ENCODE results near the gene DENND5A. TPM values are rescaled to one million over a fixed set of nuclear protein-coding genes. Genes with fewer than 3 reads are reported as not detected.
A peak's percentile ranks its signal among the peaks of the same experiment; 100 is the strongest.

DENND5A gene
- total and polyA plus RNA-seq, 2 of the 8 experiments (the other 6 are each of a cell fraction or from before 2014, with no cell fraction given): 65.7 to 139 TPM

GRCh38 chr11:9264316-9265210 lies 587 bp downstream of the DENND5A start (continued):
- TF ChIP-seq TBP (IDR thresholded peaks at IDR 0.05; ENCODE audit: low read depth, low read length) (no peak), MAFK (IDR thresholded peaks at IDR 0.05; ENCODE audit: low read depth, low read length) (no peak), ASH2L (IDR thresholded peaks at IDR 0.05; ENCODE audit: low read length) (peak; percentile 66), GABPA (IDR thresholded peaks at IDR 0.05; ENCODE audit: borderline replicate concordance, insufficient read depth, low read length) (no peak), CTBP2 (IDR thresholded peaks at IDR 0.05; ENCODE audit: borderline replicate concordance, insufficient read depth, insufficient read length, low read length) (no peak), CREB1 (IDR thresholded peaks at IDR 0.05) (0 out of 2 replicates have a peak, but pooled peaks have one; percentile 21)

Measured in H1 (cell line).